Measurements from ENCODE around the gene C19orf81.

Gene C19orf81

DNA sequence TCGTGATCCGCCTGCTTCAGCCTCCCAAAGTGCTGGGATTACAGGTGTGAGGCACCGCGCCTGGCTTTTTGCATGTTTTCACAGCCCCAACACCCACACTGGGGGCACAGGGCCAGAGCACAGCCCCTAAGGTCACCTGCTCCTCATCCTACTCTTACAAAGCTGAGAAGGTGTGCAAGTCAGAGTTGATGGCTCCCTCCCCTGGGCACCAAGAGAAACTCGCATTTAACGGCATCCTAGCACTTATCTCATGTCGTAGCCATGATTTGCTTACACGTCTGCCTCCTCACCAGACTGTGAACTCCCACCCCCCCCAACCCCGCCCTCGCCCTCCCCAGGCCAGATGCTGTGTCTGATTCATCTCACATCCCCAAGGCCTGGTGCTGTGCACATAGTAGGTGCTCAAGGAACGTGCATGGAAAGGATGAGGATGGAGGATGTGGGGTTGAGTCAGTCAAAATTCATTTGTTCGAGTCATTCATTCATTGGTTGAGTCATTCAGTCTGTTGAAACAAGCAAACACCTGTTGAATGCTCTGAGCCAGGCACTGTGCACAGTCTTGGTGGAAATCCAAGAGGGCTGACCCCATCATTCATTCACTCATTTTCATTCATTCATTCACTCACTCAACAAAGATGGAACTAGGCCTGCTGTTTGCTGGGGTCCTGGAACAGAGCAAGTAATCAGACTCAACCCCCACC lies 59.1 kb downstream of the C19orf81 start:
- DNase-seq = no peak
